ENCODE results near the gene ZNF709.
"Not testable (repeated sequence)": the region's sequence is repeated elsewhere in the genome, so short reads cannot be mapped to it uniquely, and the experiment has no call there.

Gene ZNF709

GRCh38 chr19:12450844-12451243 is 33.8 kb downstream of the ZNF709 start:
- no peak for DNase-seq

- DNase-seq, result no peak
These were observed 35.8 kb downstream of the ZNF709 start for GRCh38 chr19:12448808-12449207.

GRCh38 chr19:12440541-12441316 is 43.9 kb downstream of the ZNF709 start, which contains the start of gene ZNF443:
ZNF443 (minus strand) TSS chr19:12441021; CDS start chr19:12440914, 107 bp downstream.
- peak; percentile 86 to 90 for DNase-seq

DNA sequence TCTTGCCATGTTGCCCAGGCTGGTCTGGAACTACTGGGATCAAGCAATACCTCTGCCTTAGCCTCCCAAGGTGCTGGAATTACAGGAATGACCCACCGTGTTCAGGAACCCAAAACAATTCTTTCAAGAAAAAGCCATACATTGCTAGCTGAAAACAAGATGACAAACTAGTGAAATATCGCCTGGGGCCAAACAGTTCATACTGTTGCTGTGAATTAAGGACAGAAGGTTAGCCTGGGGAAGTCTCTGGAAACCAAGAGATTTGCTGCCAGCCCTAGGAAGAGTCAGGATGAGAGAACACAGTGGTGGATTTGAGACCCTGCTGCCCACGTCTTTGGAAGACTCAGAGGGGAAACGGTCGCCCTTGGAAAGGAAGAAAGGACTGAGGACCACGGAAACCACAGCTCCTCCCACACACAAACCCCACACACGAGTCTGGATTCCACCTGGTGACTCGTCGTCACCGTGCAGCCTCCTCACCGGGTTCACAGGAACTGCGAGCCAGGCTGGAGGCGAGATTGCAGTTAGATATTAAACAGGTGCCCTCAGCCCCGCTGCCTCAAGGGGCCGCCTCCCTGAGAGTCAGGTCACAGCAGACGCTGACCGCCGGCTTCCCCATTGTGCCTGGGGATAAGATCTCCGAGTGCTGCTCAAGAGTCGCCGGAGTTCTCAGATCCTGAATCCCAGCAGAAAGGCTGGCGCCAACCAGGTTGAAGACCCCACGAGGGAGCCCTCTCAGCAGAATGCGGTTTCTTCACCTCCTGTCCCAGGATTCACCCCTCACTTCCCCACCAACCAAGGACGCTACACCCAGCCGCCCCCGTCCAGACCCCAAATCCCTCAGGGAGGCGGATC is 44.7 kb downstream of the ZNF709 start:
- peak in 1 of 2 experiments; percentile 5 for DNase-seq

GRCh38 chr19:12430726-12431299 is 53.8 kb downstream of the ZNF709 start:
- DNase-seq, result not testable (repeated sequence)

GRCh38 chr19:12425888-12426274 is 58.7 kb downstream of the ZNF709 start:
- DNase-seq, result no peak

- no peak for DNase-seq
These were observed 59.3 kb downstream of the ZNF709 start for GRCh38 chr19:12425236-12425887.

GRCh38 chr19:12417273-12417672 is 67.3 kb downstream of the ZNF709 start:
- not testable (repeated sequence) for DNase-seq

GRCh38 chr19:12411893-12412292 is 72.7 kb downstream of the ZNF709 start:
- no peak for DNase-seq

All from NCI-H1930 (cell line).